ENCODE data around the gene LRIG1.

- TF ChIP-seq CTCF (conservative IDR thresholded peaks at IDR 0.05 in 1 of 2, IDR thresholded peaks at IDR 0.05 in 1 of 2; ENCODE audit: low read depth in 1 of 2, low read length in 2 of 2) (no peak), EZH2 (IDR thresholded peaks at IDR 0.05; ENCODE audit: low read length, missing control alignments) (no peak)
Measured at GRCh38 chr3:66415867-66416428, 84.9 kb downstream of the LRIG1 start.
